GM19025 (cell line): Measurements from ENCODE around the gene C1R.
"Not testable (repeated sequence)": the region's sequence is repeated elsewhere in the genome, so short reads cannot be mapped to it uniquely, and the experiment has no call there.

Experiments used
- ATAC-seq: cut with Tn5 transposase; IDR thresholded peaks from one replicate; pipeline ENCODE4 v1.9.1; 2021; ENCODE audit warnings: mild to moderate bottlenecking, low read depth, moderate library complexity; ENCODE audit not compliant: unreplicated experiment

C1R gene

GRCh38 chr12:7121324-7121723 is 29.1 kb upstream of the C1R start:
- ATAC-seq, result no peak

GRCh38 chr12:7120166-7120565 is 27.9 kb upstream of the C1R start:
- ATAC-seq, result no peak

GRCh38 chr12:7118881-7119280 is 26.6 kb upstream of the C1R start:
- ATAC-seq, result no peak

GRCh38 chr12:7117670-7118069 is 25.4 kb upstream of the C1R start:
- ATAC-seq, result no peak

- no peak for ATAC-seq
These were observed 24.7 kb upstream of the C1R start for GRCh38 chr12:7116916-7117315.

GRCh38 chr12:7116196-7116595 is 24.0 kb upstream of the C1R start:
- ATAC-seq, result no peak

- ATAC-seq, result no peak
These were observed 22.6 kb upstream of the C1R start for GRCh38 chr12:7114851-7115250.

GRCh38 chr12:7114008-7114407 is 21.8 kb upstream of the C1R start:
- ATAC-seq, result no peak

- no peak for ATAC-seq
These were observed 21.2 kb upstream of the C1R start for GRCh38 chr12:7113389-7113871.

- no peak for ATAC-seq
These were observed 19.8 kb upstream of the C1R start for GRCh38 chr12:7112041-7112440.

- no peak for ATAC-seq
These were observed 18.4 kb upstream of the C1R start for GRCh38 chr12:7110661-7111060.

GRCh38 chr12:7109572-7109920 is 17.3 kb upstream of the C1R start:
- ATAC-seq, result no peak

- ATAC-seq, result no peak
These were observed 16.7 kb upstream of the C1R start, which contains the start of gene C1RL for GRCh38 chr12:7108796-7109571. C1RL (minus strand) TSS chr12:7109214; CDS start chr12:7109180, 34 bp downstream.

- peak; percentile 89 for ATAC-seq
These were observed 16.0 kb upstream of the C1R start for GRCh38 chr12:7108003-7108795.

- ATAC-seq, result no peak
These were observed 15.4 kb upstream of the C1R start for GRCh38 chr12:7107636-7108002.

GRCh38 chr12:7107181-7107580 is 14.9 kb upstream of the C1R start:
- not testable (repeated sequence) for ATAC-seq

- ATAC-seq, result no peak
These were observed 13.8 kb upstream of the C1R start for GRCh38 chr12:7106082-7106481.

GRCh38 chr12:7103837-7104584 is 11.8 kb upstream of the C1R start:
- no peak for ATAC-seq

GRCh38 chr12:7102582-7102981 is 10.3 kb upstream of the C1R start:
- ATAC-seq, result no peak

GRCh38 chr12:7101694-7102131 is 9.5 kb upstream of the C1R start:
- ATAC-seq, result no peak
